ENCODE measurements around the gene INPP4A. TPM values are rescaled to one million over a fixed set of nuclear protein-coding genes. Genes with fewer than 3 reads are reported as not detected.

Gene INPP4A
- total RNA-seq, 1 experiment from 2014 or later: 8.4 TPM

DNA sequence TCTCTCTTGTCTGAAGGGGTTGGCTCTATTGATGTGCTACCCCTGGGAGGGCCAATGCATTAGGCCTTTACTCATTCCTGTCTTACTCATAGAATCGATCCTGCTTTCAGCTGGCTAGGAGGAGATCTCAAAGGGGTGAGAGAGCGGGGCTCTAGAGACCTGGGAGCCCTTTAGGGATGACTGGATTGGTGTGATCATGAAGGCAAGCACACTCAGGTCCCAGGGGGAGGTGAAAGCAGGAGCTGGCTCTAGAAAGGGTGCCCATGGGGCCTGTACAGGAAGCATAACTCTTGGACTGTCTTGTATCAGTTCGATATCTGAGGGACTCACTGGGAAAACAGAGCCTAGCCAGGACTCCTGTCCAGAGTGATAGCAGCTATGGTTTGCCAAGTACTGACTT, 47.8 kb downstream of the INPP4A start:
- Histone ChIP-seq H3K9me3 (no peaks in the 10 kb centered on the region), H3K4me3 (no peak overlapping the region), H3K36me3 (no peaks in the 10 kb centered on the region), H3K27me3 (no peaks in the 10 kb centered on the region)
- no peak for DNase-seq

- Histone ChIP-seq H3K36me3 (no peaks in the 10 kb centered on the region), H3K27me3 (no peaks in the 10 kb centered on the region), H3K4me3 (no peak overlapping the region), H3K9me3 (no peaks in the 10 kb centered on the region)
- no peak for DNase-seq
These were observed 50.0 kb downstream of the INPP4A start for GRCh38 chr2:98494699-98495098.

DNA sequence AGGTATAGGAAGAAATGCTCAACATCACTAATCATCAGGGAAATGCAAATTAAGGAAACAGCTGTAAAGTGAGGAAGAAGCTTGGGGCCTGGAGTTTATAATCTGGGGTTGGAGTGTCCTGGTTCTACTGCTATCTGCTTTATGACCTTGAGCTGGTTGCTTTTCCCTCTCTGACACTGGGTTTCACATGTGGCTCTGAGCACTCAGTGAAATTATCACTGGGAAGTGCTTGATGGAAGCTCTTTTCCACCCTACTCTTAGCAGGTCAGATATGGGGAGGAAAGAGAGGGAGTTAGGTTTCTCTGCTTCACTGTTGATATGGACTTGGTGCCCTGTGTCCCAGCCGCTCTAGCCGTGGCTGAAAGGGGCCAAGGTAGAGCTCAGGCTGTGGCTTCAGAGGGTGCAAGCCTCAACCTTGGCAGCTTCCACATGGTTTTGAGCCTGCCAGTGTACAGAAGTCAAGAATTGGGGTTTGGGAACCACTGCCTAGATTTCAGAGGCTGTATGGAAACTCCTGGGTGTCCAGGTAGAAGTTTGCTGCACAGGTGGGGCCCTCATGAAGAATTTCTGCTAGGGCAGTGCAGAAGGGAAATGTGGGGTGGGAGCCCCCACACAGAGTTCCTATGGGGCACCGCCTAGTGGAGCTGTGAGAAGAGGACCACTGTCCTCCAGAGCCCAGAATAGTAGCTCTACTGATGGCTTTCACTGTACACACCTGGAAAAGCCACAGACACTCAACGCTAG, 52.3 kb downstream of the INPP4A start:
- no peak for DNase-seq
- Histone ChIP-seq H3K36me3 (no peaks in the 10 kb centered on the region), H3K27me3 (no peaks in the 10 kb centered on the region), H3K4me3 (no peak overlapping the region), H3K9me3 (no peaks in the 10 kb centered on the region)

DNA sequence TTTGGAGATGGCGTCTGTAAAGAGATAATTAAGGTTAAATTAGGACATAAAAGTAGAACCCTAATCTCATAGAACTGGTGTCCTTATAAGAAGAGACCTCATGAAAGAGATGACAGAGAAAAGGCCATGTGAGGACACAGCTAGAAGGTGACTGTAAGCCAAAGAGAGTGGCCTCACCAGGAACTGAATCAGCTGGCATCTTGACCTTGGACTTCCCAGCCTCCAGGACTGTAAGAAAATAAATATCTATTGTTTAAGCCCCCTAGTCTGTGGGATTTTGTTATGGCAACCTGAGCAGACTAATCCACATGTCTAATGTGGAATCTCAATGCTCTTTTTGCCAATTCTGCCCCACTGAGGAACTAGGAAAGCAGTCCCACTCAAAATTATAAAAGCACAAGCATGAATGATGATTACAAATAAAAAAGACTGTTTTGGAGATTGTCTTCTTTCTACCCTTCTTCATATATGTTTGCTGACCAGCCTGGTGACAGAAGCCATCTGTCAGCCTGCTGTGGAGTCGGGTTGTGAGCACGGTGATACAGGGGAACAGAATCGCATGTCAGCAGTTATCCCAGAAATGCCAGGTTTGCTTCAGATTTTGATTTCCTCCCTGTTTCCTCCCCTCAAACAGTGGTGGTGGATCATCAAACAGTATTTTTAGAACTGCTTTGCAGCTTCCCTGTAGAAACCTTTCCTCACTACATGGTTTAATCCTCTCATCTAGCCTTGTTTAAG, 54.2 kb downstream of the INPP4A start:
- DNase-seq: no peak
- H3K4me3 ChIP-seq: no peak overlapping the region
- no peaks in the 10 kb centered on the region for H3K27me3 ChIP-seq
- no peaks in the 10 kb centered on the region for H3K36me3 ChIP-seq
- no peaks in the 10 kb centered on the region for H3K9me3 ChIP-seq

DNA sequence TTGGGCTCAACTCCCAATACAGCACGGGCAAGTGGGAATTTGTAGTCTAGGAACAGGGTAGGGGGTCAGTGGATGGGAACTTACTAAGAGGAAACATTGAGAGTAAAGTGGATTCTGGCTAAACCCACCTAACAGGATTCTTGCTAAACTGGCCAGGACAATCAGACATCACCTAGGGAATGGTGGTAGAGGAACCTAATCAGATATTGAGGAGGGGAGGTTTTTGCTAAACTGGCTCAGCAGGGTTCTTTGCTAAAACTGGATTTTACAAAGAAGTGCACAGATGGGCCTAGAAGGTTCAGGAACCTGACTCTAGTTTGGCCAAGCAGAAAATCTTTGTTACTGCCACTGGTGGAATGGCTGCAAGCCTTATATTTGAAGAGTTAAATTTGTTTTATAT, 55.9 kb downstream of the INPP4A start:
- Histone ChIP-seq H3K27me3 (no peaks in the 10 kb centered on the region), H3K4me3 (no peak overlapping the region), H3K36me3 (no peaks in the 10 kb centered on the region), H3K9me3 (no peaks in the 10 kb centered on the region)
- no peak for DNase-seq

- no peaks in the 10 kb centered on the region for H3K36me3 ChIP-seq
- H3K4me3 ChIP-seq: no peak overlapping the region
- DNase-seq: no peak
- H3K27me3 ChIP-seq: no peaks in the 10 kb centered on the region
- H3K9me3 ChIP-seq: no peaks in the 10 kb centered on the region
These were observed 56.6 kb downstream of the INPP4A start for GRCh38 chr2:98501223-98501622.

DNA sequence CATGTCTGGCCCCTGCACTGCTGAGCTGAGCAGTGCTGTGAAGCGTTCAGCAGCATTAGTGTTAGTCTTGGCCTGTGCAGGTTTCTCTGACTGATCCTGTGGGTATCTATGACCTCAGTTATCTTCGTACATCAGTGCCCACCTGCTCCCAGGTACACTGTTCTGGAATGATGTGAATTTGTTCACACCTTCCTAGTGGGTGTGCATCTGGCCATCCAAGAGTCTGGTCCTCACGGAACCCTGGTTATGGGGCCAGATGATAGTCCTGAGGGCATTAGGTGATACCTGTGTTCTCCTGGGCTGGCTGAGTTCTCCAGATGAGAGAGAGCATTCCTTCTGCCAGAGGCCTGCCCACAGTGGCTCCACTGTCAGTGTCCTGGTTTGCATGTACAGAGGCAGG, 57.2 kb downstream of the INPP4A start:
- Histone ChIP-seq H3K27me3 (no peaks in the 10 kb centered on the region), H3K36me3 (no peaks in the 10 kb centered on the region), H3K4me3 (no peak overlapping the region), H3K9me3 (no peaks in the 10 kb centered on the region)
- DNase-seq: no peak

DNA sequence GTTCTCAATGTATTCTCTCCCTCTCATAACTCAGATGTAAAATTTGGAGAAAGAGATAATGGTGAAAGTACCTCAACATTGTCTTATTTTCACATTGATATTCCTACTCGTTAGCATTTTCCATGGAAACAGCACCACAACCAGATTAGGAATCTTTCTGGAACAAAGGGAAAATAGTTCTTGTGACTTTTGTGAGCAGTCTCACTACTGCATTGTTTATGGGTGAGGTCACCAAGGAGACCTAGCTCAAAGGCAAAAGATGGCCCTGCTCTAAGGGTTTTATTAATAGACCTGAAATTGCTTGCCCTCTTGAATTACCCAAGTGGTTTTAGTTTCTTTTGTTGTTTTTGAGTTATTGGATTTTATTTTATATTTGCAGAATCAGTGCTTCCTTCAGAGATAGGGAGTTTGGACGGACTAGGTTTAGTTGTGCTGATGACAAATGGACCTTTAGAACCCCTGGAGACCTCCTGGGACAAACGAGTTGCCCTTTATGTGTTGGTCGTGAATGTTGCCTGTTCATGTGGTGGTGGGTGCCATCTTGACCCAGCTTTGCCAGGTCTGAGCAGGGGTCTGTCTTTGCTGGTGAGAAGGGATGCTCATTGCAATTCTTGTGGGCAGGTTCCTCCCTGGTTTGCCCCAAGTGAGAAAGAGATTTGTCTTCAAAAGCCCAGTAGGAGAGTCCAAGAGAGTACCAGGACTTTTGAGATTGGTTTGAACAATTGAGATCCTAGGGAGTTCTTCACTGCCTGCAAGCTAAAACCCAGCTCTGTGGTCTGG, 58.1 kb downstream of the INPP4A start:
- Histone ChIP-seq H3K27me3 (no peaks in the 10 kb centered on the region), H3K4me3 (no peak overlapping the region), H3K9me3 (no peaks in the 10 kb centered on the region), H3K36me3 (no peaks in the 10 kb centered on the region)
- DNase-seq: no peak

DNA sequence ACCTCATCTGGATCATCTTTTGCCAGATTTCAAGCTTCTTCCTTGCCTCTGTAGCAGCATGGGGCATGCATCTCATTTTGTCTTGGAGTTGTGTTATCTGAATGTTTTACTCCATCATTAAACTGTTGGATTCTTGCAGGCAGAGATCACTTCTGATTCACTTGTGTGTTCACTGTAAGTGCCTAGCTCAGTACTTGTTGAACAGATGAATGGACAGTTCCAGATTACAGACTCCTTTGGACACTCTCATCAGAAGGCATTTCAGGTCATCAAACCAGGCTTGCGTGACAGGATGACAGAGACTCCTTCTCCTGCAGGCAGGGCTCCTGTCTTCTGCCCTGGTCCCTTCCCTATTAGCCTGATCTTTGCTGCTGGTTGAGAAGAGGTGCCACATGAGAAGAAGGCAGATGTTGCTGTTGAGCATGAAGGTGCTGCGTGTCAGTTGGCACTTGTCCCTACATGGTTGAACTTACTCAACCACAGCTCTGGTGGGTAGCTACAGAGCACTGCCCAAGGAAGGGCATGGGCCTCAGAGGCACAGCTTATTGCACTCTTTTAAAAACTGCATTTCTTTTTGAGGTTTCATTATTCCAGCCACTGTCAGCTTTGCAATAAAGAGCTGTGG, 58.9 kb downstream of the INPP4A start:
- Histone ChIP-seq H3K27me3 (no peaks in the 10 kb centered on the region), H3K36me3 (no peaks in the 10 kb centered on the region), H3K4me3 (no peak overlapping the region), H3K9me3 (no peaks in the 10 kb centered on the region)
- no peak for DNase-seq

DNA sequence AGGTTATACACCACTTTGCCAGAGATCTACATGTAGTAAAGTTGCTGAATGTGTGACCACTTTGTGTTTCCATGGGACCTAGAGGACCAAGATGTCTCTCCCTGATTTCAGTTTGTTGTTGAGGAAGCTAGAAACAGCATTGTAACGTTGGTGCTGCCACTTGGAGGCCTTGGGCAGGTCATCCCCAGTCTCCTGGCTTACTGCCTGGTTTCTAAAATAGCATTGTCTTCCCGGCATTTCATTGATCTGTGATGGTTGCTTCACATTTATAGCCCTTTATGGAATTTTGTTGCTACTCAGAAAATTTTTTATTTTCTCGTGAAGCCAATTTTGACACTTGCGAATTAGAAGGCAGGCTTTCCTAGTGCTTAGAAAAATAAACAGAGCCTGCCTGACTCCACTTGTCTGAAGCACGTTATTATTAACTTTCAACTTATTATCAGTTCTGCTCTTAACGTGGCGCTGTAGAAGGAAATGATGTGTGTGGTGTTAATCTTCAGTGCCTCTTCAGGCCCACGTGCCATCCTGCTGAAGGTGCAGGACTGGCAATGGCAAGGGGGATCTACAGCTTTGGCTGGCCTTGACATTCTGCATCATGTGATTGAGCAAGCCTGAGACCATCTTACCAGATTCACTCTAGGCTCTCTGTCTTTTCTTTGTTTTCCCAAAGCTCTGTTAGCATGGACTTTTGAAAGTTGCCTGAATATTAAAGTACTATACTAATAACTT, 59.9 kb downstream of the INPP4A start:
- Histone ChIP-seq H3K27me3 (no peaks in the 10 kb centered on the region), H3K4me3 (no peak overlapping the region), H3K36me3 (no peaks in the 10 kb centered on the region), H3K9me3 (no peaks in the 10 kb centered on the region)
- no peak for DNase-seq

DNA sequence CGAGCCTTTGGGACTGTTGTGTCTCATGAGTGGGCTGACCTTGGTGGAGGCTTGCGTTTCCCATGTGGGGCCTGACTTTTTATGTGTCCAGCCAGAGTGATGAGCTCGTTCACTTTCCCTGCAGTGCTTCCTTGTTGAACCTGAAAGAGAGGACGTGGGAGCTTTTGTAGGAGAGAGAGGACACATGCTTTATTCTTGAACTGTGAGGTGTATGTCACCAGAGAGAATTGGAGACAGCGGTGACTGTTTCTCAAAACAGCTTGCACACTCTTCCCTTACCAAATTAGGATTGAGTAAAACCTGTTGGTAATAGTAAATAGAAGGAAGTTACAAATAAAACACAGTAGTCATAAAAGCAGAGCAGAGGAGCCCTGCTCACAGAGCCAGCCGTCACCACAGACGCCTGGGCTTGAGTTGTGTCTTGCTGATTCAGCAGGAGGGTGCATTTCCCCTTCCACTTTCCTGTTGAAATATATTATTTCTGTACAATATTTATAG, 60.7 kb downstream of the INPP4A start:
- no peak for DNase-seq
- no peaks in the 10 kb centered on the region for H3K36me3 ChIP-seq
- no peaks in the 10 kb centered on the region for H3K9me3 ChIP-seq
- no peaks in the 10 kb centered on the region for H3K27me3 ChIP-seq
- no peak overlapping the region for H3K4me3 ChIP-seq

- no peaks in the 10 kb centered on the region for H3K36me3 ChIP-seq
- H3K9me3 ChIP-seq: no peaks in the 10 kb centered on the region
- DNase-seq: no peak
- no peaks in the 10 kb centered on the region for H3K27me3 ChIP-seq
- no peak overlapping the region for H3K4me3 ChIP-seq
These were observed 61.5 kb downstream of the INPP4A start for GRCh38 chr2:98505971-98506664.

- no peak overlapping the region for H3K4me3 ChIP-seq
- no peaks in the 10 kb centered on the region for H3K9me3 ChIP-seq
- no peaks in the 10 kb centered on the region for H3K36me3 ChIP-seq
- no peaks in the 10 kb centered on the region for H3K27me3 ChIP-seq
- DNase-seq: no peak
These were observed 62.2 kb downstream of the INPP4A start for GRCh38 chr2:98506881-98507280.

DNA sequence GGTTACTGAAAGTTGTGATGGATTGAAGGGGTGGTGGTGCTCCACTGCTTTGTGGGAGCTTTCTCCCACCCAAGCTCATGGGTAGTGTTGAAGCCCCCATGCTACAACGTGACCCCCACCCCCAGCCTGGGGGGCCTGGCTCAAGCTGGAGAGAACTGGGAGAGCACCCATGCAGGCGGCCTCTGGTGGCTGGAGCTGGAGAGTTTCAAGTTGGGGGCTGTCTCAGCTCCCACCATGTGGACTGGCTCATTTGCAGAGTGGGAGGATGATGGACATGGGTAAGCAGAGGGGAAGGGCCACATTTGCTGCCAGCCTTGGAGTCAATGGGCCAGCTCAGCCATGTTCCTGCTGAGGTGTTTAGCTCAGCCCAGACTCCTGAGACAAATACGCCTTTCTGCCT, 62.8 kb downstream of the INPP4A start:
- H3K4me3 ChIP-seq: no peak overlapping the region
- H3K36me3 ChIP-seq: no peaks in the 10 kb centered on the region
- no peaks in the 10 kb centered on the region for H3K9me3 ChIP-seq
- H3K27me3 ChIP-seq: no peaks in the 10 kb centered on the region
- no peak for DNase-seq

DNA sequence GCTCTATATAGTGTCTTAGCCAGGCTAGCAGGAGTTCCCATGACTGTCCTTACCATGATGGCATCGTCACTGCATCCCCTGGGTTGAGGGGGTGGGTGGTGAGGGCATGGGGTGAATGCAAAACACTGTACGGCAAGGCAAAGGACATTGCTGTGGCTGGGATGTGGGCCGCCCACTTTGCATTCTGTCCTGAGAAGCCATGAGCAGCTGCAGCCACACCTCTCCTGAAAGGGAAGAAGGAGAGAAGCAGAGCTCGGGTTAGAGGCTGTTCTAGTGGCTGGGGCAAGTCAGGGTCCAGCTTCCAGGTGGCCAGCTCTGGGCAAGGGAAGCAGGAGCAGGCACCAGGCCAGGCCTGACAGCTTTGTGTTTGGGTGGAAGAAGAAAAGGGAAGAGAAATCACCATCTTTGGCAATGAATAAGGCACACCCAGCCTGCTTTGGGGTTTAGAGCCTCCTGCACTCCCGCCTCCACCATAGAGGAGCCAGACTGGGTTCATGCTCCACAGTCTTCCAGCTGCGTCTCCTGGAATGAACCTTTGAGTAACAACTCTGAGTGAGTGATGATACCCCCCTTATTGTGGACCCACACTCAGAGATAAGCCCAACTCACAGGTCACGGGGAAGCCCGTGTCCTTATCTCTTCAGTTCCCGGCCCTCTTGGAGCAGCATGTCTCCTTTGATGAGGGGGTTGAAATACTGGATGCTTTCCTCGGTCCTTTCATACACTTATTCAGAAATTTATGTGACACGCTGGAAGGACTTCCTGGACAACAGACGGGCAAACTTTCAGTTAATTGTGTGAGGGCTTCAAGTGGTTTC, 63.4 kb downstream of the INPP4A start:
- H3K27me3 ChIP-seq: no peaks in the 10 kb centered on the region
- no peak for DNase-seq
- H3K9me3 ChIP-seq: no peaks in the 10 kb centered on the region
- H3K4me3 ChIP-seq: no peak overlapping the region
- no peaks in the 10 kb centered on the region for H3K36me3 ChIP-seq
